Neuronal stem cell (in vitro differentiated cells): ENCODE data around the gene PTPRM.

Experiments
- DNase-seq: peaks from one replicate; pipeline ENCODE4 v3.0.0-alpha.2; 2013; ENCODE audit warnings: low spot score
- H2AFZ ChIP-seq: one replicate; pipeline ENCODE4 v1.6.1; 2013; ENCODE audit warnings: mild to moderate bottlenecking, low read length, inconsistent platforms
- H2AK5ac ChIP-seq: 2 replicates; pipeline ENCODE4 v1.6.1; 2013; ENCODE audit warnings: low read depth, mild to moderate bottlenecking, inconsistent platforms, low read length, moderate library complexity, mixed read lengths
- H2BK120ac ChIP-seq: 2 replicates; pipeline ENCODE4 v1.6.1; 2013; ENCODE audit warnings: low read depth, mild to moderate bottlenecking, inconsistent platforms, low read length, moderate library complexity, mixed read lengths
- H2BK12ac ChIP-seq: one replicate; pipeline ENCODE4 v1.6.1; 2013; ENCODE audit warnings: low read length, inconsistent platforms
- H2BK15ac ChIP-seq: 2 replicates; pipeline ENCODE4 v1.6.1; 2013; ENCODE audit warnings: mild to moderate bottlenecking, low read length, inconsistent platforms, mixed read lengths
- H2BK5ac ChIP-seq: one replicate; pipeline ENCODE4 v1.6.1; 2013; ENCODE audit warnings: inconsistent platforms, mild to moderate bottlenecking, low read length, moderate library complexity
- H3K14ac ChIP-seq: one replicate; pipeline ENCODE4 v1.6.1; 2013; ENCODE audit warnings: low read length, inconsistent platforms
- H3K18ac ChIP-seq: 2 replicates; pipeline ENCODE4 v1.6.1; 2013; ENCODE audit warnings: low read length, inconsistent platforms
- H3K23ac ChIP-seq: 2 replicates; pipeline ENCODE4 v1.6.1; 2013; ENCODE audit warnings: low read depth, mild to moderate bottlenecking, mixed read lengths, low read length, inconsistent platforms; ENCODE audit not compliant: poor library complexity
- H3K27ac ChIP-seq: replicated peaks from 3 replicates; pipeline ENCODE4 v1.5.1; 2013; ENCODE audit warnings: low read length, inconsistent platforms
- H3K27me3 ChIP-seq, 3 experiments: 2 replicates each; pipeline ENCODE4 v1.6.1; 2013; ENCODE audit warnings: low read length in 3 of 3, mild to moderate bottlenecking in 2 of 3, inconsistent platforms in 1 of 3, low read depth in 1 of 3, mixed read lengths in 1 of 3, moderate library complexity in 1 of 3; ENCODE audit not compliant: control insufficient read depth in 3 of 3, insufficient read depth in 3 of 3
- H3K36me3 ChIP-seq, 2 donors: replicated peaks in 1 of 2; 2 replicates each; pipeline ENCODE4 v1.6.1; 2013; ENCODE audit warnings: low read length in 2 of 2; ENCODE audit not compliant: control insufficient read depth in 2 of 2, insufficient read depth in 2 of 2
- H3K4ac ChIP-seq: 2 replicates; pipeline ENCODE4 v1.6.1; 2013; ENCODE audit warnings: inconsistent platforms, mild to moderate bottlenecking, low read length, moderate library complexity
- H3K4me1 ChIP-seq, 2 donors: 1 replicate in 1 of 2; 2 replicates in 1 of 2; pipeline ENCODE4 v1.6.1; 2013; ENCODE audit warnings: low read length in 2 of 2, low read depth in 1 of 2; ENCODE audit not compliant: control insufficient read depth in 2 of 2, insufficient read depth in 1 of 2
- H3K4me2 ChIP-seq: one replicate; pipeline ENCODE4 v1.6.1; 2013; ENCODE audit warnings: mild to moderate bottlenecking, low read length, inconsistent platforms; ENCODE audit not compliant: insufficient read depth, poor library complexity, severe bottlenecking
- H3K4me3 ChIP-seq, 2 donors: 2 replicates each; pipeline ENCODE4 v1.5.1; 2013; ENCODE audit warnings: low read length in 2 of 2, mild to moderate bottlenecking in 2 of 2, inconsistent platforms in 1 of 2, moderate library complexity in 1 of 2
- H3K79me1 ChIP-seq: one replicate; pipeline ENCODE4 v1.6.1; 2013; ENCODE audit warnings: low read depth, mild to moderate bottlenecking, inconsistent platforms, low read length, moderate library complexity
- H3K9ac ChIP-seq: one replicate; pipeline ENCODE4 v1.6.1; 2013; ENCODE audit warnings: mild to moderate bottlenecking, low read depth, low read length, inconsistent platforms; ENCODE audit not compliant: poor library complexity
- H3K9me3 ChIP-seq, 2 donors: replicated peaks in 1 of 2; 2 replicates each; pipeline versions ENCODE3 to v1.6.1; 2013; ENCODE audit warnings: low read length in 2 of 2, mild to moderate bottlenecking in 2 of 2, inconsistent platforms in 1 of 2, low read depth in 1 of 2, mixed read lengths in 1 of 2, moderate library complexity in 1 of 2; ENCODE audit not compliant: control insufficient read depth in 2 of 2, insufficient read depth in 1 of 2
- H4K8ac ChIP-seq: one replicate; pipeline ENCODE4 v1.6.1; 2013; ENCODE audit warnings: low read depth, mild to moderate bottlenecking, inconsistent platforms, low read length, moderate library complexity
- H4K91ac ChIP-seq: one replicate; pipeline ENCODE4 v1.6.1; 2013; ENCODE audit warnings: low read length, low read depth, mild to moderate bottlenecking, inconsistent platforms; ENCODE audit not compliant: poor library complexity
- WGBS, 2 donors: extraction: QIAGEN DNeasy Blood & Tissue Kit; methylation state at CpG; one replicate each; pipeline ENCODE4 v1.1.7; 2013; ENCODE audit warnings: missing lambda C conversion rate in 2 of 2, mixed read lengths in 1 of 2; ENCODE audit not compliant: insufficient read length in 2 of 2, insufficient replicate concordance in 1 of 2; ENCODE audit errors: extremely low coverage in 2 of 2; 5-methylcytosine and 5-hydroxymethylcytosine counted together

Gene PTPRM

DNA sequence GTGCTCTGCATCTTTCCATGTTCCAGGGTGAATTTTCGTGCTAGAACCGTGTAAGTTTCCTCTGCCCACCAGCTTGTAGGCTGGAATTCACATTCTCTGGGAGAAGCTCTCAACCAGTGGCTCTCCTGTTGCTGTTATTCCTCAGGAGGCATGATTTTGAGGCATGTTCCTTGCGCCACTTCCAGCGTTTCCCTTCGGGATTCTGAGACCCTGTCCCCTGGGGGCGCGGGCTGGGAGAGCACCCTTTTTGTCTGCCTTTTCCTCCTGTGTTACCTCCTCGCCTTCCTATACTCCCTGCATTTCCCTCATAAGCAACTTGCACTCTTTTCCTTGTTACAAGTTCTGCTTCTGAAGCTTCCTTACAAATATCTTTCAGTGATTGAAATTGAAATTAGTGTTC lies 156.4 kb downstream of the PTPRM start:
- Histone ChIP-seq H3K79me1 (no peaks in the 10 kb centered on the region), H3K4ac (no peak overlapping the region), H3K36me3 (no peaks in the 10 kb centered on the region), H2AFZ (peak overlapping the region; percentile 20), H3K4me1 (peaks cover 4 to 5% of the 10 kb centered on the region in 2 donors), H3K18ac (peak overlapping the region; percentile 5), H3K4me3 (no peak overlapping the region), H3K23ac (no peak overlapping the region), H3K9me3 (peaks cover 2% of the 10 kb centered on the region in 2 donors), H2BK120ac (no peak overlapping the region), H4K8ac (no peak overlapping the region), H4K91ac (no peak overlapping the region), H2BK5ac (no peak overlapping the region), H3K27me3 (no peaks in the 10 kb centered on the region), H2BK15ac (no peak overlapping the region), H3K14ac (no peak overlapping the region), H3K4me2 (no peak overlapping the region), H2BK12ac (no peak overlapping the region), H3K27ac (no peak overlapping the region), H2AK5ac (no peak overlapping the region), H3K9ac (no peak overlapping the region)
- no CpG with 5 or more reads among the region's 8 CpGs for WGBS, 2 donors
- DNase-seq: no peak

DNA sequence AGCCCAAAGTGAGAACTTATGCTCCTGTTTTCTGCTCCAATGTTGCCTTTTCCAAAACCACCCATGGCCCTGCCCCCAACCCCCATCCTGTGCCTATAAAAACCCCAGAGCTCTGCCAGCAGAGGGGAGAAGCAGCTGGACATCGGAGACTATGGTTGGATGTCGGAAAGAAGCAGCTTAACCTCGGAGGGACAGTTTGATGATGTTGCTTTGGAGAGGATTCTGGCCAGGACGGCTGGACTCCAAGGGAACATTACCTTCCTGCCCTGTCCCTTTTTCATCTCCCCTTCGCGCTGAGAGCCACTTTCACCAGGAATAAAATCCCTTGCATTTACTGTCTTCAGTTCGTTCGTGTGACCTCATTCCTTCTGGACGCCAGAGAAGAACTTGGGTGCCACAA lies 158.4 kb downstream of the PTPRM start:
- Histone ChIP-seq H3K4me1 (peaks cover 4 to 5% of the 10 kb centered on the region in 2 donors), H3K23ac (no peak overlapping the region), H2BK120ac (peak overlapping the region; percentile 16), H2BK5ac (no peak overlapping the region), H3K4ac (no peak overlapping the region), H3K9me3 (peaks cover 2% of the 10 kb centered on the region in 2 donors), H4K8ac (no peak overlapping the region), H4K91ac (no peak overlapping the region), H3K27ac (no peak overlapping the region), H3K4me2 (no peak overlapping the region), H3K18ac (peak overlapping the region; percentile 55), H2BK15ac (peak overlapping the region; percentile 2), H2AFZ (no peak overlapping the region), H3K79me1 (no peaks in the 10 kb centered on the region), H3K14ac (no peak overlapping the region), H2AK5ac (no peak overlapping the region), H3K27me3 (no peaks in the 10 kb centered on the region), H2BK12ac (no peak overlapping the region), H3K4me3 (no peak overlapping the region), H3K9ac (no peak overlapping the region), H3K36me3 (no peaks in the 10 kb centered on the region)
- WGBS, 2 donors: no CpG with 5 or more reads among the region's 9 CpGs
- no peak for DNase-seq

DNA sequence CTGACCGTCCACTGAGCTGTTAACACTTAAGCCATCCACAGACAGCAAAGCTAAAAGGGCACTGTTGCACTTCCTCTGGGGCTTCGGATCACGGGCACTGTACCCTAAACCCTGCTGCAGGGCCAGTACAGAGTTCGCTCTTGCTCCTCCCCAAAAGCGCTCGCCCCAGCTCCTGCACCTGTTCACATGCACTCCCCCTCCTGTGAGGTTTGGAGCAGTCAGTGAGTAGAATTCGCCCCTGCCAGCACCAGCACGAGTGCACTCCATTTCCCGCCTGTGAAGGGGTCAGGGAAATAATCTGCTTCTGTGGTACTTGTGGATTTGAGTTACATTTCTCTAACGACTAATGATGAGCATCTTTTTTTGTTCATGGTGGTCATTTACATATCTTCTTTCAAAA lies 158.8 kb downstream of the PTPRM start:
- Histone ChIP-seq H2BK120ac (no peak overlapping the region), H4K8ac (no peak overlapping the region), H3K18ac (peak overlapping the region; percentile 55), H3K9me3 (peaks cover 2% of the 10 kb centered on the region in 2 donors), H3K36me3 (no peaks in the 10 kb centered on the region), H3K27ac (no peak overlapping the region), H4K91ac (no peak overlapping the region), H3K4me1 (peaks cover 4 to 5% of the 10 kb centered on the region in 2 donors), H2AK5ac (no peak overlapping the region), H3K14ac (no peak overlapping the region), H2BK12ac (no peak overlapping the region), H3K79me1 (no peaks in the 10 kb centered on the region), H3K4me3 (no peak overlapping the region), H2BK15ac (no peak overlapping the region), H3K4me2 (no peak overlapping the region), H2BK5ac (no peak overlapping the region), H3K4ac (no peak overlapping the region), H3K27me3 (no peaks in the 10 kb centered on the region), H3K9ac (no peak overlapping the region), H2AFZ (no peak overlapping the region), H3K23ac (no peak overlapping the region)
- DNase-seq: no peak
- no CpG with 5 or more reads among the region's 10 CpGs for WGBS, 2 donors

DNA sequence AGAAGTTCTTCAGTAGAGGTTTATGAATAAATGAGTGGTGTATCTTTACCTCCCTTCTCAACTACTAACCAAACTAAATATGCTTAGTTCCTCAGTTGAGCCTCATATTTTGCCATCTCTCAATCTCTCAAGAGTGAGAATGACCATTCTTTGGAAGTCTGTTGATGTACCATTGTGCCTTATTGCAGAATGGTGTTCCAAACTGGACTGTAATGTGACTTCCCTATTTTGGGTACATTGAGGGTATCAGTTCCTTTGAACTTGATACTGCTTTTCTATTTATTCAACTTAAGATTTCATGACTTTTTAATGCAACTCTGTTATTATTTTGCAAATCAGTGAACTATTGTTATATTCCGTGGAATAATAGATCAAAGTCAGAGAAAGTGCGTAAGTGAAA lies 159.4 kb downstream of the PTPRM start:
- Histone ChIP-seq H3K23ac (no peak overlapping the region), H3K36me3 (no peaks in the 10 kb centered on the region), H4K8ac (no peak overlapping the region), H3K4me3 (no peak overlapping the region), H2AK5ac (no peak overlapping the region), H3K79me1 (no peaks in the 10 kb centered on the region), H3K9ac (no peak overlapping the region), H2BK120ac (no peak overlapping the region), H3K27ac (no peak overlapping the region), H2BK12ac (no peak overlapping the region), H3K4me2 (no peak overlapping the region), H3K4ac (no peak overlapping the region), H3K14ac (no peak overlapping the region), H3K18ac (no peak overlapping the region), H2AFZ (no peak overlapping the region), H3K4me1 (peaks cover 4 to 5% of the 10 kb centered on the region in 2 donors), H4K91ac (no peak overlapping the region), H3K27me3 (no peaks in the 10 kb centered on the region), H2BK5ac (no peak overlapping the region), H3K9me3 (peaks cover 2% of the 10 kb centered on the region in 2 donors), H2BK15ac (no peak overlapping the region)
- DNase-seq: no peak
- no CpG with 5 or more reads among the region's 2 CpGs for WGBS, 2 donors
